Renal cortical epithelial cell (primary cell): ENCODE results near the gene ASMT. TPM values are rescaled to one million over a fixed set of nuclear protein-coding genes. Genes with fewer than 3 reads are reported as not detected.
A peak's percentile ranks its signal among the peaks of the same experiment; 100 is the strongest.
"Not testable (repeated sequence)": the region's sequence is repeated elsewhere in the genome, so short reads cannot be mapped to it uniquely, and the experiment has no call there.

Experiments
- DNase-seq: peaks from one replicate; pipeline ENCODE4 v3.0.0-alpha.2; 2011; ENCODE audit warnings: low read depth
- total RNA-seq: library from RNA; depleted of rRNA; stranded (reverse); fragments of >200 nt; gene quantifications from 2 replicates; pipeline ENCODE4 v1.2.3, GENCODE V29; 2014

The ASMT gene
- total RNA-seq, 1 donor from 2014 or later = not detected

GRCh38 chrX:1649621-1650020 is 34.8 kb downstream of the ASMT start:
- DNase-seq = no peak

DNA sequence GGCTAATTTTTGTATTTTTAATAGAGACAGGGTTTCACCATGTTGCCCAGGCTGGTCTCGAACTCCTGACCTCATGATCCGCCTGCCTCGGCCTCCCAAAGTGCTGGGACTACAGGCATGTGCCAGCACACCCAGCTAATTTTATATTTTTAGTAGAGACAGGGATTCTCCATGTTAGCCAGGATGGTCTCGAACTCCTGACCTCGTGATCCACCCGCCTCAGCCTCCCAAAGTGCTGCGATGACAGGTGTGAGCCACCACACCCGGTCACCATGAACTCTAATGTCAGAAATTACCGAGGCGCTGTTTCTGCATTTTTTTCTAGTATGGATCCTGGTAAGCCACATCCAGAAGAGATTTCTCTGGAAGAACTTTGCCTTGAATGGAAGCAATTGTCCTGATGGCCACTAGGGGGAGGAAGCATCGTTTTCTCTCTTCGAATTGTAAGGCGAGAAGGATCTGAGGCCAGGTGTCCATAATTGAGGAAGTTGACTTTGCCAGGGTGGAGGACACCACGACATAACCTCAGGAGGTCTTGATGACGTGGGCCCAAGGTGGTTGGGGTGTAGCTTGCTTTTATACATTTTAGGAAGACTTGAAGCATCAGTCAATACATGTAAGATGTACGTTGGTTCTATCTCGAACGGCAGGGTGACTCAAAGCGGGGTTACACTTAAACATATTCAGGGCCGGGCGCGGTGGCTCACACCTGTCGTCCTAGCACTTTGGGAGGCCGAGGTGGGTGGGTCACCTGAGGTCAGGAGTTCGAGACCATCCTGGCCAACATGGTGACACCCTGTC is 37.4 kb downstream of the ASMT start:
- peak; percentile 44 for DNase-seq

DNA sequence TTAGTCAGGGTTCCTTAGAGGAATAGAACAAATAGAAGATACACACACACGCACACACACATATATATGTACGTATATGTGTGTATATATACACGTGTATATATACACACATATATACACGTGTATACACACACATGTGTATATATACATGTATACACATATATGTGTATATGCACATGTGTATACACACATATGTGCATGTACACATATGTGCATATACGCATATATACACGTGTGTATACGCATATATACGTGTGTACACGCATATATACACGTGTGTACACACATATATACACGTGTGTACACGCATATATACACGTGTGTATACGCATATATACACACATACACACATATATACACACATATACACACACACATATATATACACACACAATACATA is 41.5 kb downstream of the ASMT start:
- no peak for DNase-seq

GRCh38 chrX:1657367-1658070 is 42.7 kb downstream of the ASMT start:
- peak; percentile 11 for DNase-seq

DNA sequence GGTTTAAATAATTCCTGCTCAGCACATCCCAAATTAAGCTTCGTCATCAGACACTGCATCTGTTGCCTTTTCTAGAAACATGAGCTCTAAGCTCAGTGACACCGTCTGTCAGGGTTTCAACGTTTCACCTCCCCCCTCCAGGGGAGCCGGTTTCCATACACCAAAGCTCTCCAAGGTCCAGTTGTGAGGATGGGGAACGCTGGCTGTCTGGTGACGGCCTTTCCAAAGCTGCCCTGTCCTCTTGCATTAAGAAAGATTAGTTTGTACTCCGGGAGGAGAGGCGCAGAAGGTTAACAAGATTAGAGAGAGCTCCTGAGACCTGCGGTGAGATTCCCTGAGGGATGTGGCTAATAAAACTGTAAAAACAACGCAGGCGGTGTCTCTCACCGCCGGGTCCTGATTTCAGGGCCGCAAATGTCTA is 43.2 kb downstream of the ASMT start:
- no peak for DNase-seq

- no peak for DNase-seq
These were observed 45.0 kb downstream of the ASMT start for GRCh38 chrX:1659664-1660461.

GRCh38 chrX:1661048-1661921 is 46.4 kb downstream of the ASMT start:
- no peak for DNase-seq

GRCh38 chrX:1661922-1662221 is 47.0 kb downstream of the ASMT start:
- no peak for DNase-seq

DNA sequence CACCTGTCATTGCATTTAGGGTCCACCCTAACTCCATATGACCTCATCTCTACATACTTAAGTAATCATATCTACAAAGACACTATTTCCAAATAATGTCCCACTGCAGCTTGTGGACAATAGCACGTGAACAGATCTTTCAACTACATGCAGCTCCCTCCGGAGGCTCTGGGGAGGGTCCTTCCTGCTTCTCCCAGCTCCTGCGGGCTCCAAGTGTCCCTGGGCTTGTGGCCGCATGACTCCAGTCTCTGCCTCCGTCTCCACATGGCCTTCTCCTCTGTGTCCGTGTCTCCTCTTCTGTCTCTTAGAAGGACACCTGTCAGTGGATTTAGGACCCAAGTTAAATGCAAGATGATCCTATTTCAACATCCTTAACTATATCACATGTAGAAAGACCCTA is 52.7 kb downstream of the ASMT start:
- DNase-seq = no peak

- DNase-seq = no peak
These were observed 58.5 kb downstream of the ASMT start for GRCh38 chrX:1673337-1673736.

DNA sequence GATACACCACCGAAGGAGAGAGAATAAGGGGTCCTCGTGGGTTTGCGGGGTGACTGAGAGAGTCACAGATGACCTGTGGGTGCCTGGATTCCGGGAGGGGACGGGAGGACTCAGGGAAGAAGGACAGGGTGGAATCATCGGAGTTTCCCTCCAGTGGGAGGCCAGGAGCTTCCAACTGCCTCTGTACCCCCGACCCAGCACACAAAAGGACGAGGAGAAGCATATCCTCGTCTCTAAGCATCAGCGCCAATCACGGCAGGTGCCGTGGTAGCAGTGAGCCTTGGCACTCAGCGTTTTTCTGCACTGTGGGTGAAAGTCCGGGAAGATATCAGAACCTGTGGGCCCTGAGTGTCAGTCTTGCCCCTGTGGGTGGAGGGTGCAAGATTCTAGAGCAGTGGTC is 62.0 kb downstream of the ASMT start:
- no peak for DNase-seq

DNA sequence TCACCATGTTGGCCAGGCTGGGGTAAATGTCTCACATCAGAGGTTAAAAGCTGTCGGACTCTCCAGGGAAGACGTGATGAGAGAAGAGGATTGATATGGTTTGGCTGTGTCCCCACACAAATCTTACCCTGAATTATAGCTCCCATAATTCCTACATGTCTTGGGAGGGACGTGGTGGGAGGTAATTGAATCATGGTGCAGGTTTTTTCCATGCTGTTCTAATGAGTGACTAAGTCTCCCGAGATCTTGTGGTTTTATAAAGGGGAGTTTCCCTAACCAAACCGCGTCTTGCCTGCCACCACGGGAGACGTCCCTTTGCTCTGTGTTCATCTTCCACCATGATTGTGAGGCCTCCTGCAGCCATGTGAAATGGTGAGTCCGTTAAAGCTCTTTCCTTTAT is 64.4 kb downstream of the ASMT start:
- DNase-seq = no peak

DNA sequence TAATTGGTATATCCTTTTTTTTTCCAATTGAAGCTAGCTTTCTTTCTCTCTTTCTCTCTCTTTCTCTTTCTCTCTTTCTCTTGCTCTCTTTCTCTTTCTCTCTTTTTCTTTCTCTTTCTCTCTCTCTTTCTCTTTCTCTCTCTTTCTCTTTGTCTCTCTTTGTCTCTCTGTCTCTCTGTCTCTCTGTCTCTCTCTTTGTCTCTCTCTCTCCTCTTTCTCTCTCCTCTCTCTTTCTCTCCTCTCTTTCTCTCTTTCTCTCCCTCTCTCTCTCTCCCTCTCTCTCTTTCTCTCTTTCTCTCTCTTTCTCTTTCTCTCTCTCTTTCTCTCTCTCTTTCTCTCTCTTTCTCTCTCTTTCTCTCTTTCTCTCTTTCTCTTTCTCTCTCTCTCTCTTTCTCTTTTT is 66.6 kb downstream of the ASMT start:
- no peak for DNase-seq

DNA sequence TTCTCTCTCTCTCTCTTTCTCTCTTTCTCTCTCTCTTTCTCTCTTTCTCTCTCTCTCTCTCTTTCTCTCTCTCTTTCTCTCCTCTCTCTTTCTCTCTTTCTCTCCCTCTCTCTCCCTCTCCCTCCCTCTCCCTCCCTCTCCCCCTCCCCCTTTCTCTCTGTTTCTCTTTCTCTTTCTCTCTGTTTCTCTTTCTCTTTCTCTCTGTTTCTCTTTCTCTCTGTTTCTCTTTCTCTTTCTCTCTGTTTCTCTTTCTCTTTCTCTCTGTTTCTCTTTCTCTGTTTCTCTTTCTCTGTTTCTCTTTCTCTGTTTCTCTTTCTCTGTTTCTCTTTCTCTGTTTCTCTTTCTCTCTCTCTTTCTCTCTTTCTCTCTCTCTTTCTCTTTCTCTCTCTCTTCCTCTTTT is 67.0 kb downstream of the ASMT start:
- DNase-seq = not testable (repeated sequence)

DNA sequence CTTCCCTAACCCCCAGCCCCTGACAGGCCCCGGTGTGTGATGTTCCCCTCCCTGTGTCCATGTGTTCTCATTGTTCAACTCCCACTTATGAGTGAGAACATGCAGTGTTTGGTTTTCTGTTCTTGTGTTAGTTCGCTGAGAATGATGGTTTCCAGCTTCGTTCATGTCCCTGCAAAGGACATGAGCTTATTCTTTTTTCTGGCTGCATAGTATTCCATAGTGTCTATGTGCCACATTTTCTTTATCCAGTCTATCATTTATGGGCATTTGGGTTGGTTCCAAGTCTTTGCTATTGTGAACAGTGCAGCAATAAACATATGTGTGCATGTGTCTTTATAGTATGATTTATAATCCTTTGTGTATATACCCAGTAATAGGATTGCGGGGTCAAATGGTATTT is 67.6 kb downstream of the ASMT start:
- DNase-seq = not testable (repeated sequence)

DNA sequence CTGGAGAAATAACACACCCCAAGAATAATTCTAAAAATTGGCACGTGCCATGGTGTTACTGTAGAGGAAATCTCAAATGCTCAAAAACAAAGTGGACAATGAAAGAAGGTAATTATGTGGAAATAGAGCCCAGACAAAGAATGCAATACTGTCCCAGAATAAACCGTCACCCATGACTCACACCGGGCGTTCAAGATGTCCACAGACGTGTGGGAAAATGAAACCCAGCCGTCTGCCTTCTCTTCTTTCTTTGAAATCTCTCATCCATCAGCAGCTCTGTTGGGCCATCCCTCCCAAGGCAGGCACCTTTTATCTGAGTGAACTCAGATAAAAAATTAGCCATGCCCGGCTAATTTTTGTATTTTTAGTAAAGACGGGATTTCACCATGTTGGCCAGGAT is 70.0 kb downstream of the ASMT start:
- not testable (repeated sequence) for DNase-seq

GRCh38 chrX:1685444-1685880 is 70.6 kb downstream of the ASMT start:
- not testable (repeated sequence) for DNase-seq

GRCh38 chrX:1686642-1687041 is 71.8 kb downstream of the ASMT start:
- DNase-seq = no peak
